Measurements from ENCODE around the gene BACH2. TPM values are rescaled to one million over a fixed set of nuclear protein-coding genes. Genes with fewer than 3 reads are reported as not detected.

BACH2 gene
- total and polyA plus RNA-seq, 2 of the 4 experiments (the other 2 are of a cell fraction), result 1.3 to 1.4 TPM

DNA sequence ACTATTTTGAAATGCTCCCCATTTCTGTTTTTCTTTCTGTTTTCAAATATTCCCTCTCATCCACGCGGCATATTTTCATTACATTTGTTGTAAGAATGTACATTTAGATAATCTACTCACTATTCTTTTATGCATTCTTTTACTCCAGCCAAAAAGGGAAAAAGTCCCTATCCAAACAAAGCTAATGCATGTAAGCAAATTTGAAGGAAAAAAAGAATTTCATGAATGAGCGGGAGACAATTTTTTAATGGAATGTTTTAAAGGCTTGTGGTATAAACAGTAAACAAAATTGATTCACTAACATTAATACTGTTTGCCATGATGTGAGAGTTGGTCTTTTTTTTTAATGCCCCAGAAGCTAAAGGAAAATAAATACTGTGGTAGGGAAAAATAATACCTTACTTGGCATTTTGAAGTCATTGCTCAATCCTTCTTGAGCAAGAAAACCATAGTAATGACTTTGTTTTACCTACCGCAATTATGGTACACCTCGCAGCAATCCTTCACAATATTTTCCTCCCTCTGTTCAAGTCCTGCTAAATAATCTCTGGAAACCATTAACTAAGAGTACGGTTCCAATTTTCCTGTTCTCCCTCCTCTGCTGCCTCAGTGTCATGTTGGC, 79.0 kb downstream of the BACH2 start:
- in situ Hi-C loops (cut with MboI; ENCODE audit: low sequenced_read_pairs), result loop anchor here (5.0 kb wide), 1 partner anchor 65 kb away; no protein-coding TSS in a partner anchor
- H3K4me2 ChIP-seq (ENCODE audit: low read depth, low read length), result peak overlapping the region; percentile 77
- H2AK9ac ChIP-seq (replicated peaks; ENCODE audit: low read depth, low read length, poor library complexity), result peak overlapping the region; percentile 62
- H3K18ac ChIP-seq (ENCODE audit: low read depth, low read length), result peak overlapping the region; percentile 90
- H2BK15ac ChIP-seq (ENCODE audit: low read depth, low read length), result peak overlapping the region; percentile 10; the same call in 1 of the 3 replicates
- H3K23ac ChIP-seq (ENCODE audit: low read depth, low read length), result peak overlapping the region; percentile 82
- peak overlapping the region; percentile 51 for H2AFZ ChIP-seq (replicated peaks; ENCODE audit: low read length, poor library complexity)
- H2BK120ac ChIP-seq (ENCODE audit: low read depth, low read length), result peak overlapping the region; percentile 86
- peak overlapping the region; percentile 90 for H2BK20ac ChIP-seq (ENCODE audit: low read depth, low read length)
- H4K5ac ChIP-seq (ENCODE audit: low read depth, low read length), result peak overlapping the region; percentile 50
- peaks cover 19% of the 10 kb centered on the region for H3K4me1 ChIP-seq (ENCODE audit: control insufficient read depth, insufficient read depth, low read length)
- H3K9ac ChIP-seq (ENCODE audit: low read depth, low read length), result peak overlapping the region; percentile 7; the same call in 1 of the 2 replicates
- H3K79me1 ChIP-seq (ENCODE audit: low read depth in 1 of 2, low read length in 2 of 2), result no peaks in the 10 kb centered on the region
- DNase-seq (no peak), ATAC-seq (ENCODE audit: low read depth) (no peak; the same call in 1 of the 2 replicates)
- no CpG with 5 or more reads among the region's 6 CpGs for WGBS, 2 experiments (ENCODE audit: extremely low coverage in 2 of 2, insufficient read length in 1 of 2)
- peak overlapping the region; percentile 19; the same call in 1 of the 2 replicates for H4K91ac ChIP-seq (ENCODE audit: insufficient read depth, low read depth, low read length)
- H4K8ac ChIP-seq (ENCODE audit: low read depth in 2 of 2, low read length in 2 of 2), result peak overlapping the region in 1 of 2 experiments; percentile 62; a peak in 2 of 4 replicates
- ChIA-PET CTCF (interaction anchor here (0.9 to 2.3 kb wide), 2 partner anchors 79 to 176 kb away, joined by 3 to 7 read pairs; partner anchors contain the start of gene BACH2), POLR2A (ENCODE audit: unreplicated experiment) (interaction anchor here (0.6 kb wide), 1 partner anchor 67 kb away, joined by 4 read pairs; no protein-coding TSS in a partner anchor)
- no peaks in the 10 kb centered on the region for H3K27me3 ChIP-seq (ENCODE audit: control insufficient read depth, insufficient read depth, low read length)
- peak overlapping the region; percentile 5; the same call in 1 of the 2 replicates for H2AK5ac ChIP-seq (ENCODE audit: low read depth, low read length)
- peak overlapping the region; percentile 93 for H2BK5ac ChIP-seq (ENCODE audit: low read depth, low read length, poor library complexity, severe bottlenecking)
- H3K56ac ChIP-seq (ENCODE audit: extremely low read depth, insufficient read depth, low read length), result peak overlapping the region; percentile 64; the same call in 1 of the 2 replicates
- H3K27ac ChIP-seq (ENCODE audit: insufficient read depth, low read length), result peak overlapping the region; percentile 79
- H3K4me3 ChIP-seq (ENCODE audit: insufficient read depth, low read depth, low read length), result peak overlapping the region; percentile 13; the same call in 1 of the 2 replicates
- intact Hi-C loops (cut with micrococcal nuclease), result loop anchor here (1.0 to 5.0 kb wide), 8 partner anchors 17 to 277 kb away; partner anchors contain the start of gene BACH2
- TF ChIP-seq, protein P1, sequence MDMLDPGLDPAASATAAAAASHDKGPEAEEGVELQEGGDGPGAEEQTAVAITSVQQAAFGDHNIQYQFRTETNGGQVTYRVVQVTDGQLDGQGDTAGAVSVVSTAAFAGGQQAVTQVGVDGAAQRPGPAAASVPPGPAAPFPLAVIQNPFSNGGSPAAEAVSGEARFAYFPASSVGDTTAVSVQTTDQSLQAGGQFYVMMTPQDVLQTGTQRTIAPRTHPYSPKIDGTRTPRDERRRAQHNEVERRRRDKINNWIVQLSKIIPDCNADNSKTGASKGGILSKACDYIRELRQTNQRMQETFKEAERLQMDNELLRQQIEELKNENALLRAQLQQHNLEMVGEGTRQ (IDR thresholded peaks at IDR 0.05; ENCODE audit: low read depth, low read length), result no peak
- TF ChIP-seq MAFK (IDR thresholded peaks at IDR 0.05; ENCODE audit: low read depth, low read length), result peak; percentile 77
- TF ChIP-seq, protein P2, sequence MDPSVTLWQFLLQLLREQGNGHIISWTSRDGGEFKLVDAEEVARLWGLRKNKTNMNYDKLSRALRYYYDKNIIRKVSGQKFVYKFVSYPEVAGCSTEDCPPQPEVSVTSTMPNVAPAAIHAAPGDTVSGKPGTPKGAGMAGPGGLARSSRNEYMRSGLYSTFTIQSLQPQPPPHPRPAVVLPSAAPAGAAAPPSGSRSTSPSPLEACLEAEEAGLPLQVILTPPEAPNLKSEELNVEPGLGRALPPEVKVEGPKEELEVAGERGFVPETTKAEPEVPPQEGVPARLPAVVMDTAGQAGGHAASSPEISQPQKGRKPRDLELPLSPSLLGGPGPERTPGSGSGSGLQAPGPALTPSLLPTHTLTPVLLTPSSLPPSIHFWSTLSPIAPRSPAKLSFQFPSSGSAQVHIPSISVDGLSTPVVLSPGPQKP (IDR thresholded peaks at IDR 0.05; ENCODE audit: borderline replicate concordance, low read depth, low read length), result no peak
- TF ChIP-seq CEBPB (IDR thresholded peaks at IDR 0.05; ENCODE audit: low read depth, low read length), result peak; percentile 95
- no peak for TF ChIP-seq MXI1 (IDR thresholded peaks at IDR 0.05; ENCODE audit: borderline replicate concordance, low read depth, low read length)
- H3K9me1 ChIP-seq (ENCODE audit: insufficient read depth, low read length), result peaks cover 7% of the 10 kb centered on the region
- peak overlapping the region; percentile 38; the same call in 1 of the 2 replicates for H3K14ac ChIP-seq (replicated peaks; ENCODE audit: low read depth, low read length)
- H3K4ac ChIP-seq (ENCODE audit: low read depth, low read length), result peak overlapping the region; percentile 84
- BruUV-seq (replicated peaks), result no TSS peak
- H3K36me3 ChIP-seq (ENCODE audit: control insufficient read depth, insufficient read depth, low read length), result no peaks in the 10 kb centered on the region
- no peaks in the 10 kb centered on the region for H3K9me3 ChIP-seq (ENCODE audit: control insufficient read depth, insufficient read depth, low read length)
- H4K20me1 ChIP-seq (ENCODE audit: insufficient read depth, low read length), result peaks cover 4% of the 10 kb centered on the region
- dilution Hi-C loops (cut with HindIII; ENCODE audit: low sequenced_read_pairs, unreplicated experiment), result no loop called here
